Measurements from ENCODE around the gene KCNH4.

DNA sequence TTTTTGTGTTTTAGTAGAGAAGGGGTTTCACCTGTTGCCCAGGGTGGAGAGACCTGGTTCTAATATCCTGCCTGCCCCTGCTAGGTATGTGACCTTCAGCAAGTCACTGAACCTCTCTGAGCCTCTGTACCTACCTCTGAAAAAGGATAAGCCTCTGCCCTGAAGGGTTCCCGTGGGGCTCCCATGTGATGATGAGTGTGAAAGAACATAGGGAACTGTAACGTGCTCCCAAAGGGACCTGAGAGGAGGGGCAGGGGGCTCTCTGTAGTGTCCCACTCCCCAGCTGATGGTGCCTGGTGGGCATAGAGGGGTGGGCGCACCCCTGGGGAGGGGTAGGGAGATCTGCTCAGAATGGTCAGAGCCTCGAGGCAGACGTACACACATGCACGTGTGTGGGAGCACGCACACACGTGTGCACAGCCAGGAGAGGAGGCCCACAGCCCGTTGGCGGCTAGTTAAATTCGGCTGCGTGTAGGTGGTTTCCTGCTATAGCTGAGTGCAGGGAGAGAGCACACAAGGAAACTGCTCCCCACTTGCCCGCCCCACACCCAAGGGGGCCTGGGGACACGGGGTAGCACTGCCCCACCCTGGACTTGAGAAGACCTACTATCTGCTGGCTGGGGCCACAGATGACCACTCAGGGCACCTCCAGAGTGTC lies 6.7 kb downstream of the KCNH4 start:
- TF ChIP-seq CTCF (IDR thresholded peaks at IDR 0.05) (no peak), POLR2A (IDR thresholded peaks at IDR 0.05) (no peak)

Measured in body of pancreas (tissue), 4 donors.